GM18520 (cell line): ENCODE data around the gene FRMD8.
"Not testable (repeated sequence)": the region's sequence is repeated elsewhere in the genome, so short reads cannot be mapped to it uniquely, and the experiment has no call there.

ENCODE experiments used
- ATAC-seq: cut with Tn5 transposase; IDR thresholded peaks from one replicate; pipeline ENCODE4 v1.9.1; 2021; ENCODE audit not compliant: unreplicated experiment

FRMD8 gene

DNA sequence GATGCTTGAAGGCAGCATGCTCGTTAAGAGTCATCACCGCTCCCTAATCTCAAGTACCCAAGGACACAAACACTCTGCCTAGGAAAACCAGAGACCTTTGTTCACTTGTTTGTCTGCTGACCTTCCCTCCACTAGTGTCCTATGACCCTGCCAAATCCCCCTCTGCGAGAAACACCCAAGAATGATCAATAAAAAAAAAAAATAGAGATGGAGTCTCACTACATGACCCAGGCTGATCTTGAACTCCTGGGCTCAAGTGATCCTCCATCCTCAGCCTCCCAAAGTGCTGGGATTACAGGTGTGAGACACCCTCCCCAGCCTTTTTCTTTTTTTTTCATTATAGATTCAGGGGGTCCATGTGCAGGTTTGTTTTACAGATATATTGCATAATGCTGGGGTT is 65.8 kb downstream of the FRMD8 start:
- ATAC-seq, result not testable (repeated sequence)

DNA sequence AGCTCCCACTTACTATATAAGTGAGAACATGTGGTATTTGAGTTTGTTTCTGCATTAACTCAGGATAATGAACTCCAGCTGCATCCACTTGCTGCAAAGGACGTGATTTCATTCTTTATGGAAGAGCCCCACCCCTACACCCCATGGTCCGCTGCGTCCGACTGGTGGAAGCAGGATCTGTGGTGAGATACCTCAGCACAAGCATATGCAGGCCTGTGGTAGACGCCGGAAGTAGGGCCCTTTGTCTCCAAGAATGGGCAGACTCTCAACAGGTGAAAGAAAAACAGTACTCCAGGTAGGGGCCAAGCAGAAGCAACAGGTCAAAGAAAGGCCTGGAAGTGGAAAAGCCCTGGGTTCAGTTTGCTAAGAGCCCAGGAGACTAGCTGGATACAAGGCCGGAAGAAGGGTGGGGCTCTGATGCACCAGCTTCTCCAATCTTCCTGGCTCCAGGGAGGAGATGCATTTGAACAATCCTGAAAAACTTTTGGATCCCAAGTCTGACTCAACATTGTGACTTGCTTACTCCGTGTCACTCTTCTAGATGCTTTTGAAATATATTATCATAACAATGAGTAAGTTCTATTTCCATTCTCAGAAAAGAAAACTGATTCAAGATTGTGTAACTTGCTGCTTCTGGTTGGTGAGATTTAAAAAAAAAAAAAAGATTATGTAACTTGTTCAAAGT is 66.5 kb downstream of the FRMD8 start:
- ATAC-seq, result no peak

DNA sequence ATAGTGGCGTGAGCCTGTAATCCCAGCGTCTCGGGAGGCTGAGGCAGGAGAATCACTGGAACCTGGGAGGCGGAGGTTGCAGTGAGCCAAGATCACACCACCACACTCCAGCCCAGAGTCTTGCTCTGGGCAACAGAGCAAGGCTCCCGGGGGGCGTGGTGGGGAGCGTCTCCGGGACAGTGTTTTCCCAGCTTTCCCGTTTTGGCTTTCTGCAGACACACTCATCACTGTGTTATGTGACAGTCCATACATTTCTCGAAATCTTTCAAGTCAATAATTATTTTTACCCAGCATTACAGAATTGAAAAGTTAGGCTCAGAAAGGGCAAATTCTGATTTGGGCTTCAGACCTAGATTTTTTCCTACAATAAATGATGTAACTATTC is 67.9 kb downstream of the FRMD8 start:
- no peak for ATAC-seq

DNA sequence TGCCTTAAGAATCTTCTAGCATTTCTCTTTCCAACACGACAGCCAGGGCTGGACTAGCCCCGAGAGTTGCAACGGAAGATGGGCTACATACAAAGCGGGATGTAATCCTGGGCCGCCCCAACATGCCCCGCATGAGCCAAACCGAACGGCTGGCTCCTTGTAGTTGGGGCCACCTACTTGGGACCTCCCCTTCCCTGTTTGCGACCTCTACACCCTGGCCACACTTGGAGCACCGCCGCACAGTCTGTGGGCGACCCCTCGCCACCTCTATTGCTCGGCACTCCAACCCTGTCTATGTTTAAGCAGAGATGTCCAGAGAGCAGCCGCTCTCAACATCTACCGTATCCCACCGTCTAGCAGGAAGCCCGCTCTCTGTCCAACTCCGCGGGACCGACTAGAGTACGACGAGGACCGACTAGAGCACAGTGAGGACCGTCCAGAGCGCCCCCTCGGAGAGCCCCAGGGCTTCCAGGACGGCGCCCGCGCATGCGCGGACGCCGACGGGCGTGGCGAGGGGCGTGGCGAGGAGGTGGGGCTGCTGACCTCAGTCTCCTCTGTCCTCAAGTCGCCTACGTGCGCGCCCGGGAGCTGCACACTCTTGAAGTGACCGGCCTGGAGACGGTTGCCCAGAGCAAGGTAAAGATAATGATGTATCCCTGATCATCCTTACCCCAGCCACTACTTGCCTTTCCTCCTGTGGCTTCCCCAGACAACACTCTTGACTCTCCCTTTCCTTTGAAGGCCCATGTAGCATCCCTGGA is 68.4 kb downstream of the FRMD8 start:
- peak; percentile 72 for ATAC-seq

DNA sequence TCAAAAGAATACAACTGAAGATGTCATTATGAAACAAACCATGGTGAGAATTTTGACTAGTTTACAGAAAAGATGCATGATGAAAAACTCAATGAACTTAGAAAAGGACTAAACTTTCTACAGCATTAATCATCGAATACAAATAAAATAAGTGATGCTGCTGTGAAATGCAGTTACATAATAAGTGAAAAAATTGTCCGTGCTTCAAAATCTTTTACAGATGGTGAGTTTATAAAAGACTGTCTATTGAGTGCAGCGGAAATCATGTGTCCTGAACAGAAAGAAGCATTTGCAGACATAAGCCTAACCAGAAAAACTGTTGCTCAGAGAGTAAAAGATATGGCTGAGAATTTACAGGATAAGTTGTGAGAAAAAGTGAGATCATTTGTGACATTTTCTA is 70.0 kb downstream of the FRMD8 start:
- no peak for ATAC-seq

DNA sequence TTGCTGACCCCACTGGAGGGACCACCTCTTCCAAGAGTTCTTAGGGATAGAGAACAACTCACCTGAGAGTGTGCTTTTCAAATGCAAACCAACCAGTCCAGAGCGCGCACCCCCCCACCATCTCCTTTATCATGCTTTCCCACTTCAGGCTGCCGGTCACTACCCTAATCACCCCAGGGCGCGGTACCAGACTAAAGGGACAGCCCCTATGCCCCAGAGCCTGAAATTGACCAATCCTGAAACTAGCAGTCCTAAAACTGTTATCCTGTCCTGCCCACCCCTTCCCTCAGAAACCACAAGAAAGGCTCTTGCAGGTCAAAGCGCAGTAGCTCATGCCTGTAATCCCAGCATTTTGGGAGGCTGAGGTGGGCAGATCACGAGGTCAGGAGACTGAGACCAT is 73.1 kb downstream of the FRMD8 start:
- no peak for ATAC-seq
